OCI-LY7 (cell line): Measurements from ENCODE around the gene CATSPERB. TPM values are rescaled to one million over a fixed set of nuclear protein-coding genes. Genes with fewer than 3 reads are reported as not detected.

Experiments
- BruUV-seq: library from RNA; stranded (reverse); fragments of 400-500 nt; replicated peaks from 2 replicates; lab custom pipeline; 2021; lab: Mats Ljungman, UMichigan
- CTCF ChIA-PET: fragments of 300-600 bp; sonication (Branson Sonifier 250); formaldehyde crosslinking; loops from one replicate; lab custom pipeline; 2022; ENCODE audit warnings: antibody characterized with exemption; ENCODE audit not compliant: unreplicated experiment; lab: Charles Lee
- POLR2A ChIA-PET: fragments of 300-600 bp; sonication (Branson Sonifier 250); formaldehyde crosslinking; loops from one replicate; lab custom pipeline; 2022; ENCODE audit warnings: antibody characterized with exemption; lab: Charles Lee
- DNase-seq: peaks from one replicate; pipeline ENCODE4 v3.0.0-alpha.2; 2015; ENCODE audit warnings: low spot score
- H2AFZ ChIP-seq: fragments of 200-600 bp; sonication (generic), shearing (Covaris generic); 2 replicates; pipeline ENCODE4 v1.6.1; 2014; ENCODE audit warnings: mild to moderate bottlenecking, antibody characterized with exemption, low read length, moderate library complexity
- H3K27ac ChIP-seq: fragments of 200-600 bp; sonication (generic); 2 replicates; pipeline ENCODE4 v1.5.1; 2014; ENCODE audit warnings: mixed run types, low read depth, mild to moderate bottlenecking, moderate library complexity, low read length, inconsistent platforms; ENCODE audit not compliant: poor library complexity, severe bottlenecking
- H3K36me3 ChIP-seq: fragments of 200-600 bp; sonication (generic); 2 replicates; pipeline ENCODE4 v1.6.1; 2014; ENCODE audit warnings: mild to moderate bottlenecking, antibody characterized with exemption, low read length, moderate library complexity, mixed read lengths; ENCODE audit not compliant: insufficient read depth
- H3K4me1 ChIP-seq: fragments of 200-600 bp; sonication (generic); 2 replicates; pipeline ENCODE4 v1.5.1; 2014; ENCODE audit warnings: mild to moderate bottlenecking, low read length; ENCODE audit not compliant: insufficient read depth, poor library complexity, severe bottlenecking
- H3K4me2 ChIP-seq: fragments of 200-600 bp; sonication (generic); 2 replicates; pipeline ENCODE4 v1.6.1; 2014; ENCODE audit warnings: mild to moderate bottlenecking, low read length
- H3K4me3 ChIP-seq: fragments of 200-600 bp; sonication (generic); 2 replicates; pipeline ENCODE4 v1.5.1; 2014; ENCODE audit warnings: mild to moderate bottlenecking, low read depth, low read length; ENCODE audit not compliant: poor library complexity, severe bottlenecking
- H3K79me2 ChIP-seq: fragments of 200-600 bp; sonication (generic); 2 replicates; pipeline ENCODE4 v1.6.1; 2016; ENCODE audit warnings: low read depth, mild to moderate bottlenecking, low read length, moderate library complexity, mixed read lengths; ENCODE audit not compliant: insufficient read depth
- H3K9me2 ChIP-seq: fragments of 200-600 bp; sonication (generic); 2 replicates; pipeline ENCODE4 v1.6.1; 2016; ENCODE audit warnings: mild to moderate bottlenecking, low read length, mixed read lengths; ENCODE audit not compliant: insufficient read depth
- H3K9me3 ChIP-seq: fragments of 200-600 bp; sonication (generic); 2 replicates; pipeline ENCODE4 v1.6.1; 2014; ENCODE audit warnings: mild to moderate bottlenecking, mixed run types, low read length, mixed read lengths
- H4K20me1 ChIP-seq: fragments of 200-600 bp; sonication (generic); 2 replicates; pipeline ENCODE4 v1.6.1; 2014; ENCODE audit warnings: mild to moderate bottlenecking, antibody characterized with exemption, low read length, moderate library complexity, mixed read lengths; ENCODE audit not compliant: insufficient read depth
- CTCF ChIP-seq: fragments of 200-600 bp; sonication (generic); conservative IDR thresholded peaks from 2 replicates; pipeline ENCODE4 v1.5.1; 2014; ENCODE audit warnings: mild to moderate bottlenecking, antibody characterized with exemption, low read length, moderate library complexity, mixed read lengths
- EZH2phosphoT487 ChIP-seq: fragments of 200-600 bp; sonication (generic); IDR thresholded peaks from 2 replicates; pipeline ENCODE4 v1.6.1; 2018; ENCODE audit warnings: low read depth, borderline replicate concordance, mild to moderate bottlenecking, mixed run types, antibody characterized with exemption, low read length, moderate library complexity, mixed read lengths
- intact Hi-C: fragments of 100-400 bp; cut with micrococcal nuclease; formaldehyde crosslinking; loops from one replicate; pipeline ENCODE4 v1.10.0; 2022; ENCODE audit not compliant: unreplicated experiment
- total RNA-seq, 2 experiments: library from RNA; depleted of rRNA in 1 of 2; stranded (reverse); fragments of >200 nt in 1 of 2; shearing (Covaris generic) in 1 of 2; gene quantifications; 2 replicates each; pipeline ENCODE4 v1.2.3, GENCODE V29; 2014 to 2022

Gene CATSPERB
- total RNA-seq, 2 experiments from 2014 or later, result not detected

GRCh38 chr14:91750634-91751198 is 18.8 kb upstream of the CATSPERB start:
- CTCF ChIA-PET, result no interaction called here
- H3K79me2 ChIP-seq, result no peaks in the 10 kb centered on the region
- intact Hi-C loops, result no loop called here
- BruUV-seq, result no TSS peak
- TF ChIP-seq CTCF (no peak), EZH2phosphoT487 (no peak)
- H3K4me2 ChIP-seq, result no peak overlapping the region
- no peaks in the 10 kb centered on the region for H3K36me3 ChIP-seq
- no peak overlapping the region for H3K4me3 ChIP-seq
- H4K20me1 ChIP-seq, result no peaks in the 10 kb centered on the region
- H3K27ac ChIP-seq, result no peak overlapping the region
- POLR2A ChIA-PET, result interaction anchor here (1.0 kb wide), 1 partner anchor 55 kb away, joined by 3 read pairs; no protein-coding TSS in a partner anchor
- no peaks in the 10 kb centered on the region for H3K9me3 ChIP-seq
- no peaks in the 10 kb centered on the region for H3K9me2 ChIP-seq
- DNase-seq, result no peak
- H3K4me1 ChIP-seq, result no peaks in the 10 kb centered on the region
- no peak overlapping the region for H2AFZ ChIP-seq

GRCh38 chr14:91749868-91750267 is 18.0 kb upstream of the CATSPERB start:
- no peaks in the 10 kb centered on the region for H4K20me1 ChIP-seq
- DNase-seq, result no peak
- no peak for TF ChIP-seq CTCF
- TF ChIP-seq EZH2phosphoT487, result no peak
- H2AFZ ChIP-seq, result no peak overlapping the region
- H3K4me3 ChIP-seq, result no peak overlapping the region
- no peaks in the 10 kb centered on the region for H3K4me1 ChIP-seq
- H3K36me3 ChIP-seq, result no peaks in the 10 kb centered on the region
- H3K9me2 ChIP-seq, result no peaks in the 10 kb centered on the region
- BruUV-seq, result no TSS peak
- no peaks in the 10 kb centered on the region for H3K9me3 ChIP-seq
- no peaks in the 10 kb centered on the region for H3K79me2 ChIP-seq
- intact Hi-C loops, result no loop called here
- ChIA-PET CTCF (no interaction called here), POLR2A (interaction anchor here (0.6 to 1.0 kb wide), 3 partner anchors 25 to 509 kb away, joined by 3 to 4 read pairs (median 3); no protein-coding TSS in a partner anchor)
- H3K4me2 ChIP-seq, result no peak overlapping the region
- H3K27ac ChIP-seq, result no peak overlapping the region

- CTCF ChIA-PET, result no interaction called here
- POLR2A ChIA-PET, result interaction anchor here (0.6 kb wide), 1 partner anchor 366 kb away, joined by 3 read pairs; no protein-coding TSS in a partner anchor
- Histone ChIP-seq H4K20me1 (no peaks in the 10 kb centered on the region), H2AFZ (no peak overlapping the region), H3K4me1 (no peaks in the 10 kb centered on the region), H3K4me2 (no peak overlapping the region), H3K36me3 (no peaks in the 10 kb centered on the region), H3K27ac (no peak overlapping the region), H3K9me2 (no peaks in the 10 kb centered on the region), H3K79me2 (no peaks in the 10 kb centered on the region), H3K4me3 (no peak overlapping the region), H3K9me3 (no peaks in the 10 kb centered on the region)
- no peak for DNase-seq
- no peak for TF ChIP-seq EZH2phosphoT487
- TF ChIP-seq CTCF, result no peak
- no TSS peak for BruUV-seq
- intact Hi-C loops, result no loop called here
Observed at GRCh38 chr14:91748049-91748448, 16.2 kb upstream of the CATSPERB start.
